OCI-M2 (cell line): ENCODE results near the gene TWNK.

Experiments used
- DNase-seq: peaks from one replicate; lab custom pipeline; 2025; ENCODE audit not compliant: unreplicated experiment; lab: John Stamatoyannopoulos, UW

TWNK gene

DNA sequence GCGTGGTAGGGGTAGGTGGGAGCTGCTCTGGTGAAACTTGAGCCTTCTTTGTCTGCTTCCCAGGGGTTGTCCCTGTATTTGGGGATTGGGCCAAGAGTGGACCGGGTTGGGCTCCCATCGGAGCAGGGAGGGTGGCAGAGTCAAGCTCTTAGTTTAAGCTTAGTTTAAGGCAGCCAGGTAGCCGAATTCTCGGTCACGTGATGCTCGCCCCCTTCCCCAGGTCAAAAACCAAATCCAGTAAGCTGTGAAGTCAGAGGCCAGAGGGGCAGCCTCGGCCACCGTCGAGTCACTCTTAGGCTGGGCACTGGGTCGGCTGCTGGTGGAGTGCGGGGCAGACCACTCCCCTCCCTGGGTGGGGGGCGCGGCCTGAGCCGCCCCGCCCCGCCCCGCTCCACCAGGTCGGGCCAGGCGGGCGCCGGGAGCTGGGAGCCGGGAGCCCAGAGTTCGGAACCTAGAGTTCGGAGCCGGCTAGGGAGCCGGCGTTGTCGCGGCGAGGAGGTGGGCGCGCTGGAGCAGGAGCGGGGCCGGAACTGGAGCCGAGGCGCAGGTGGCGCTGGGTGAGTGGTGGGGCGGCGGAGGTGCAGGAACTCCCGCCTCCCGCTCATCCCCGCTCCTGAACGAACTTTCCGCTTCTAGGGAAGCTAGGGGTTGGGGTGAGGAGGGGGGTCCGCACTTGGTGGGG, 9.5 kb downstream of the TWNK start:
- no peak for DNase-seq

DNA sequence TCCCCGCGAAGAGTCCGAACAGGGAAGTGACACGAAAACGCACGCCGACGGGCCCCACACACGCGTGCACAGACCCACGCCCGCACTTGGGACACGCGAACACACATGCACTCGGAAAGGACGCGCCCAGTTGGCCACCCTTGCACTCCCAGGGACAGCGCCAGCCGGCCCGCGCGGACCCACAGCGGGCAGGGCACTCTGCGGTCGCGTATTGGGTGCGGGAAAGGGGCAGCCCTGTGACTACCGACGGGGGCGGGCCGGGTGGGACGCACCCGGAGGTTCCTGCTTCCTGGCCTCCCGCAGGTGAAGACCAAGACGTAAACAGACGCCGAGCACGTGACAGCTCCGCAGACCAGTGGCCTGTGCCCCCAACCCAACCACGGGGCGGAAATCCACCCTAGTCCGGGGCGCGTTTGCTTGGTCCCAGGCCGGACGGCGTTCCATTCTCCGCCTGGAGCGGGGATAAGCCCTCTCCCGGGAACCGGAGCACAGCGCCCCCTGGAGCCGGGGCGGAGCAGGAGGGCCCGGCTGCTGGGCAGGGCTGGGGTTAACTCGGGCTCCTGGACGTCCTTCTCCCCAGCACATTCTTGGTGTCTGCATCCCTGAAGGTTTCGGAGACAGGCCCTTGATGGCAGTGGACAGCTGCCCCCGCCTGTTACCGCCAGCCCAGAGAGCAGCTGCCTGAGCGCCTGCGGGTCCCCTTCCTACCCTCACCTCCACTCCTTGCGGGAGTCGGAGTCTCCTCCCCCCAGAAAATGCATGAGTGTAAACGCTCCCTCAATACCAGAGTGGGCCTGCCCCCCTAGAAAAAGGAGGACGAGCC, 10.2 kb downstream of the TWNK start:
- peak; percentile 69 for DNase-seq

DNA sequence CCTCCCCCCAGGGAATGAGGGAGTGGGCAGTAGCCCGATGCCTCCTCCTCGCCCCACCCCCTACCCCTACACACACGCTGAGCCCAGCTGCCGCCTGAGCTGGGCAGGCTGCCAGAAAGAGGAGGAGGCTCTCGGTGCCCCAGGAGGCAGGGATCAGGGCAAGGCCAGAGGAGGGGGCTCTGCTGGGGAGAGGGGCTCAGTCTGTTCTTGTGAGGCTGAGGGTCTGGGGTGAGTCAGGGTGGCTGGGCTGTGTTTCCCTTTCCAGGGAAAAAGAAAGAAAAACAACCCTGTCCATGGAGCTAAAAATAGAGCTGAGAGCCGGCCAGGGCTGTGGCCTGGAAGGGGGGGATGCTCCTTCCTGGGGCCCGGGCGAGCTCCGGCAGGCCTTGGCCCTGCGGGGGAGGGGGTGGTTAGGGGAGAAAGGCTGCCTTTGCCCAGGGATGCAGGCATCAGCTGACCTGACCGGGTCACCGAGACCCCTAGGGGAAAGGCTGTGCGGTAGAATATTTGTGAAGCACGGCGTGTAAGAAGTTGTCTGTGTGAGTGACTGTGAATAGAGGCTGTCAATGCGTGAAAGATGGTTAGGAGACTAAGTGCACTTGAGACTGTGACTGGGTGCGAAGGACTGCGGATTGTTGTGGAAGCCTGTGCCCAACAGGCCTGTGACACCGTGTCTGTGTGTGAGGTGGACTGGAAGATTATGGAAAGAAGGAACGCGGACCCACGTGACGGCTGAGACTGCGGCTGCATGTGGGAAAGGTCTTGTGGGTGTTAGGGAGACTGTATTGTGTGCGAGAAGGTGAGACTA, 11.0 kb downstream of the TWNK start:
- DNase-seq = peak; percentile 69

DNA sequence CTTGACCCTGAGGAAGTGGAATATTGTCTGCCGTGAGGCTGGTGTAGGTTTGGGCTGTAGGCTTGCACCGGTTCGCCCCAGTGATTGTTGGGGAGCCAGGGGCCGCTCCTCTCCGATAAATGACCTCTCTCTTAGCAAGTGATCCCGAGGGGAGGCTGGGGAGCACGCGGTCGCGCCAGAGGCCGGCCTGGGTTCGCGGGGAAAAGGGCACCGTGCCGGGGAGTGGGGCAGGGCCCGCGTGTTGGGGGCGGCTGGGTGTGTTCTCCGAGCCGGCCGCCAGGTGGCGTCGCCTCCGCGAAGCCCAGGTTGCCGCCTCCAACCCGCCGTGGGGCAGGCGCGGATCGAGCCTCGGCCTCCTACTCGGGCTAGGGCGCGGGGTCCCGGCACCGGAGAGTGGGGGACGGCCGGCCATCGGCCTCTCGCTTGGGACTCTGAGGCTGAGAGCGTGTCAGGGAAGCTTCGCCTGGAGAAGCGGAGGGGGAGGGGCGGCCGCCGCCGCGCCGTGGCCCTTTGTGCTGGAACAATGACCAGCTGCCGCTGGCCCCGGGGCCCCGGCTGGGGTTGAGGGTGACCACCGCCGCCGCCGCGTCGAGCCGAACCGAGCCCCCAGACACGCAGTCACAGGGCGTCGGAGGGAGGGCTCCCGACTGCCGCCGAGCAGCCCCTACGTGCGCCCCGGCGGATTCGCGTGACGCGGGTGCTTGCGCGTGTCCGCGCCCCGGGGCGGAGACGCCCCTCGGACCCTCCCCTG, 11.8 kb downstream of the TWNK start:
- DNase-seq = no peak

DNA sequence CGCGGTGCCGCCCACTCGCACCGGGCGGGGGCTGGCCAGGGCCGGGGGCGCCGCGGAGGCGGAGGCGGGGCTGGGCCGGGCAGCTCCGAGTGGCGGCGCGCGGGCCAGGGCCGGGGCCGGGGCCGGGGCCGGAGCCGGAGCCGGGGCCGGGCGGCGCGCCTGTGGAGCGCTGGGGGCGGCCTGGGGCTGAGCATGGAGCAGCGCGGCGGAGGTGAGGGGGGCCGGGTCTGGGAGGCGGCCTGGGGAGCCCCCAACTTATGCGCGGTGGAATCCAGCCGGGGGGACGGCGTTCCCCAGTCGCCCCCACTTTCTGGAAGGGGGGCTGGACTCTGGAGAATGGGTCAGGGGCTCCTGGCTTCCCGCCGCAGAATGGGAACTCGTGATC, 12.4 kb downstream of the TWNK start, which contains the start of gene LZTS2:
TSS of gene LZTS2 (plus strand) at position 67 of the 385 bp plus-strand sequence. CDS start 2,731 bp downstream, outside the sequence.
- DNase-seq = no peak

DNA sequence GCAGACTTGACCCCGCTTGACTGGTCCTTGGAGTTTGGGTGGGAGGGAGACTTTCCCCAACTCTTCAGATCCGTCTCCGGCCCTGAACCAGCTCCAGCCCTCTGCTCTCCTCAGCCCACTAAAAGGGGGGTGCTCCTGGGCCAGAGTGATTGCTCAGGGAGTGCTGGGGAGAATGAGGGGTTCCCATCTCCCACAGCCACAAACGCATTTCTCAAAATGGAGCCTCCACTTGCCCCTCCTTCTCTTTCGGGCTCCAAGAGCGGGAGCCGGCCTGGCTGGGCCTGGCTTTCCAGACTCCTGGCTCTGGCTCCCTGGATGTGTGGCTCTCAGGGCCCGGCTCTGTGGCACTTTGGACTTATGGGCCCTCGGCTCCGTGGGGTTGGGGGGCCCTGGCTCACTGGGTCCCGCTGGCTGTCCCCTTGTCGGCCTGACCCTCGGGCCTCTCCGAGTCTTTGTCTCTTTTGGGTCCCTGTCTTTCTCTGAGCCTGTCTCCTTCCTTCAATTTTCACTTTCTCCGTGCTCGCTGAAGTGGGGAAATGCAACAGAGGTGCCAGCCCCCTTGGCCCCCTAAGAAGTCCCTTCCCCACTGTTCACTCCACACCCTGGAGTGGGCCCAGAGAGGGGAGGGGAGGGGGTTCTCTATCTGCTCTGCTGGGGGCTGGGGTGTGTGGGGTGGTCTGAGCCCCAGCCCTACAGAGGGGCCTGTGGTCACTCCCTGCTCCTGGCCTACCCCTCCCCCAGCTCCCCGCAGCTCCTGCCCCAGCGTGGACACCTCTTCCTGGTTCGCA, 13.0 kb downstream of the TWNK start:
- no peak for DNase-seq

DNA sequence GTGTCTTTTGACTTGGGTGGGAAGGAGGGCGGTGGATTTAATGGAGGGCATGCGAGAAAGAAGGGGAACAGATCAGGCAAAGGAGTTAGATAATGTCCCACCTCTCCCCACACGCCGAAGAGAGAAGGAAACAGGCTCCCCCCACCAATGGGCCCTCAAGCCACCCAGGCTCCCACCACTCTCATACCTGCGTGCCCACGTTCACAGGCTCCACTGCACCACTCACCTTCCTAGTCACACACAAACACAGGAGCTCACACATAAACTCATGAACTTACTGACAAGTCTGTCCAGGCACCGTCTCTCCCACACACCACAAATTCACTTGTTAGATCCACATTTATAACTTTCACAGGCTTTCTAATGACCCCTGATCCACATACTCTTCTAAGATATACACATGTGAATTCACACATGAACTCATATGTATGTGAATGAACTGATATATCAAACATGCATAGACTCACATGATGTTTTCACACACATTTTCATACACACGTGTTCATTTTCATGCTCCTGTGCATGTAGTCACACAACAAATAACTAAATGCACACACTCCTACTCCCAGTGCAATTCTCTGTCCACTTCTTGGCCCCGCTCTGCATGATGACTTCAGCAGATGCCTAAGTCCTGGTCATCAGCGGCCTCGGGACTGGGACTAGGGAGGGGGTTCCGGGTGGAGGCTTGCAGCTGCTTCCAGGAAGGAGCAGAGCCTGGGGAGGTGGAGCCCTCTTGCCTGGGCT, 13.7 kb downstream of the TWNK start:
- DNase-seq = no peak

DNA sequence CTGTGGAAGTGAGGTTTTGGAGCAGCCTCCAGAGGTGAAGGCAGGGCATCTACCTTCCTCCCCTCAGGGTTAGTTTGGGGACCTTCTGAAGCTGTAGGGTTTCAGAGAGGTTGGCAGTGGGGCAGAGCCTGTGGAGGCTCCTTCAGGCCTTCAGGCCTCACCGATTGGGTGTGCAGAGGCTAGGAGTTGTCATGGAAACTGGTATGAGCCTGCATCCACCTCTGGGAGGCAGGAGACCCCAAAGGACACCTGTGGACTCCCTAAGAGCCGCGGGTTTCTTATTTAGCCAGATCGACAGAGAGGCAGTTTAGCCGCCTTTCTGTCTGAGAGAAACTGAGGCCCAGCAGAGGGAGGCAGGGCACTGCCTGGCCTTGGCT, 14.3 kb downstream of the TWNK start:
- no peak for DNase-seq

DNA sequence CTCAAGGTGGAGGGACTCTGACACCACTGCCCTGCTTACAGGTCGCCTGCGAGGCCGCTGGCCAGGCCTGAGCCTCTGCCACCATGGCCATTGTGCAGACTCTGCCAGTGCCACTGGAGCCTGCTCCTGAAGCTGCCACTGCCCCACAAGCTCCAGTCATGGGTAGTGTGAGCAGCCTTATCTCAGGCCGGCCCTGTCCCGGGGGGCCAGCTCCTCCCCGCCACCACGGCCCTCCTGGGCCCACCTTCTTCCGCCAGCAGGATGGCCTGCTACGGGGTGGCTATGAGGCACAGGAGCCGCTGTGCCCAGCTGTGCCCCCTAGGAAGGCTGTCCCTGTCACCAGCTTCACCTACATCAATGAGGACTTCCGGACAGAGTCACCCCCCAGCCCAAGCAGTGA, 15.1 kb downstream of the TWNK start:
- no peak for DNase-seq

DNA sequence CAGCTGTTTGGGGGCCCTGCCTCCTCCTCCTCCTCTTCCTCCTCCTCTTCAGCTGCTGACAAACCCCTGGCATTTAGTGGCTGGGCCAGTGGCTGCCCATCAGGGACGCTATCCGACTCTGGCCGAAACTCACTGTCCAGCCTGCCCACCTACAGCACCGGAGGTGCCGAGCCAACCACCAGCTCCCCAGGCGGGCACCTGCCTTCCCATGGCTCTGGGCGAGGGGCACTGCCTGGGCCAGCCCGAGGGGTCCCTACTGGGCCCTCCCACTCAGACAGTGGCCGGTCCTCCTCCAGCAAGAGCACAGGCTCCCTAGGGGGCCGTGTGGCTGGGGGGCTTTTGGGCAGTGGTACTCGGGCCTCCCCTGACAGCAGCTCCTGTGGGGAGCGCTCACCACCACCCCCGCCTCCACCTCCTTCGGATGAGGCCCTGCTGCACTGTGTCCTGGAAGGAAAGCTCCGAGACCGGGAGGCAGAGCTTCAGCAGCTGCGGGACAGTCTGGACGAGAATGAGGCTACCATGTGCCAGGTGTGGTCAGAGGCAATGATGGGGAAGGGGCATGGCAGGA, 16.4 kb downstream of the TWNK start:
- no peak for DNase-seq

DNA sequence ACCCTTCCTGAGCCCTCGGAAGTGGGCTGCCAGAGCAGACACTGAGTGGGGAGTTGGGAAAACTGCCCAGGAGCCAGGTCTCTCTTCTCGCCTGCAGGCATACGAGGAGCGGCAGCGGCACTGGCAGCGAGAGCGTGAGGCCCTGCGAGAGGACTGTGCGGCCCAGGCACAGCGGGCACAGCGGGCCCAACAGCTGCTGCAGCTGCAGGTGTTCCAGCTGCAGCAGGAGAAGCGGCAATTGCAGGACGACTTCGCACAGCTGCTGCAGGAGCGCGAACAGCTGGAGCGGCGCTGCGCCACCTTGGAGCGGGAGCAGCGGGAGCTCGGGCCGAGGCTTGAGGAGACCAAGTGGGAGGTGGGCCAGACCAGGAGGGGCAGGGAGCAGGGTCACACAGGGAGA, 18.0 kb downstream of the TWNK start:
- no peak for DNase-seq

DNA sequence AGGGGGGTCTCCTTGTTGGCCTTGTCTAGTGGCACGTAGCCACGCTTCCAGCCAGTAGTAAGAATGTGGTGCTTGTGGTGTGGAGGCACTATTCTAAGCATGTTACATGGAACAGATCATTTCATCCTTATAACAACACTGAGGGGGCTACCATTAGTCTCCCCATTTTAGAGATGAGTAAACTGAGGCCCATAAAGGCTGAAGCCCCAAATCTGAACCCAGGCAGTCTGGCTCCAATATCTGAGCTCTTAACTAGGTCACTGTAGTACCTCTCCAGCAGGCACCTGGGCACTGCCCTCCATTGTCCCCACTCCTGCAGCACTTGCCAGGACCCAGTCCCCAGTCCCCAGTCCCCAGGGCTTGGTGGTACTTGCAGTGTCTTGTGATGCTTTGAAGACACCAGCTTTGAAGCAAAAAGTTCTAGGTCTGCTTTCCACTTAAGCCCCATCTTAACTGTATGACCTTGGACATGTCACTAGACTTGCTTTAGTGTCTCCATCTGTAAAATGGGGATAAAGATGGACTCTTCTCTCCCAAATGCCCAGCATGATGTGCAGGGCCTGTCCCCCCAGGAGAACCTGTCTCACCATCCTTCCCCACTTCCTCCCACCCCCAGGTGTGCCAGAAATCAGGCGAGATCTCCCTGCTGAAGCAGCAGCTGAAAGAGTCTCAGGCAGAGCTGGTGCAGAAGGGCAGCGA, 18.7 kb downstream of the TWNK start:
- no peak for DNase-seq

DNA sequence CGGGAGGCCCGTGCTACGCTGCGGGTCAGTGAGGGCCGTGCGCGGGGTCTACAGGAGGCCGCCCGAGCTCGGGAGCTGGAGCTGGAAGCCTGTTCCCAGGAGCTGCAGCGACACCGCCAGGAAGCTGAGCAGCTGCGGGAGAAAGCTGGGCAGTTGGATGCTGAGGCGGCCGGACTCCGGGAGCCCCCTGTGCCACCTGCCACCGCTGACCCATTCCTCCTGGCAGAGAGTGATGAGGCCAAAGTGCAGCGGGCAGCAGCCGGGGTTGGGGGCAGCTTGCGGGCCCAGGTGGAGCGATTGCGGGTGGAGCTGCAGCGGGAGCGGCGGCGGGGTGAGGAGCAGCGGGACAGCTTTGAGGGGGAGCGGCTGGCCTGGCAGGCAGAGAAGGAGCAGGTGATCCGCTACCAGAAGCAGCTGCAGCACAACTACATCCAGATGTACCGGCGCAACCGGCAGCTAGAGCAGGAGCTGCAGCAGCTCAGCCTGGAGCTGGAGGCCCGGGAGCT, 19.3 kb downstream of the TWNK start:
- DNase-seq = no peak

DNA sequence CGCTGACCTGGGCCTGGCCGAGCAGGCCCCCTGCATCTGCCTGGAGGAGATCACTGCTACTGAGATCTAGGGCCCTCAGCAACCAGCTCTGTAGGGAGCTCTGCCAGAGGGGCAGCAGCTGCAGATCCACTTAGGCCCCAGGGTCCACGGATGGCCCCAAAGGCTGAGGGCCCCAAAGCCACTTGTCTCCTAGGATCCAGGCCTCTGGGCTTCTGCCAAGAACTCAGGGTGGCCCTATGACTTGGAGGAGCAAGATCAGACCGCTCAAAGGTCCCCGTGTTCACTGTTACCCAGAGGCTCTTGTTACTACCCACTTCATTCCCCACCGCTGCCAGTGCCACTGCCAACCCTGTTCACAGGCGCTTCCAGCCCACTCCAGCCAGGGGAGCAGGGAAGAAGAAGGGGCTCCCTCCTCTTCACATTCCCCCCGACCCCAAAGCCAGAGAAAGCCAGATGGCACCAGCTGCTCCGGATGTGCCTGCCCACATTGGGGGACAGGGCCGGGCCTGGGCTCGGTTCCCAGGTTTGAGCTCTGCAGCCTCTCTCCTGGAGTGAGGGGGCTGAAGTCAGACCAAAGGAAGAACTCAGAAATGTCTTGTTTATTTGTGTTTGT, 19.9 kb downstream of the TWNK start:
- DNase-seq = no peak

DNA sequence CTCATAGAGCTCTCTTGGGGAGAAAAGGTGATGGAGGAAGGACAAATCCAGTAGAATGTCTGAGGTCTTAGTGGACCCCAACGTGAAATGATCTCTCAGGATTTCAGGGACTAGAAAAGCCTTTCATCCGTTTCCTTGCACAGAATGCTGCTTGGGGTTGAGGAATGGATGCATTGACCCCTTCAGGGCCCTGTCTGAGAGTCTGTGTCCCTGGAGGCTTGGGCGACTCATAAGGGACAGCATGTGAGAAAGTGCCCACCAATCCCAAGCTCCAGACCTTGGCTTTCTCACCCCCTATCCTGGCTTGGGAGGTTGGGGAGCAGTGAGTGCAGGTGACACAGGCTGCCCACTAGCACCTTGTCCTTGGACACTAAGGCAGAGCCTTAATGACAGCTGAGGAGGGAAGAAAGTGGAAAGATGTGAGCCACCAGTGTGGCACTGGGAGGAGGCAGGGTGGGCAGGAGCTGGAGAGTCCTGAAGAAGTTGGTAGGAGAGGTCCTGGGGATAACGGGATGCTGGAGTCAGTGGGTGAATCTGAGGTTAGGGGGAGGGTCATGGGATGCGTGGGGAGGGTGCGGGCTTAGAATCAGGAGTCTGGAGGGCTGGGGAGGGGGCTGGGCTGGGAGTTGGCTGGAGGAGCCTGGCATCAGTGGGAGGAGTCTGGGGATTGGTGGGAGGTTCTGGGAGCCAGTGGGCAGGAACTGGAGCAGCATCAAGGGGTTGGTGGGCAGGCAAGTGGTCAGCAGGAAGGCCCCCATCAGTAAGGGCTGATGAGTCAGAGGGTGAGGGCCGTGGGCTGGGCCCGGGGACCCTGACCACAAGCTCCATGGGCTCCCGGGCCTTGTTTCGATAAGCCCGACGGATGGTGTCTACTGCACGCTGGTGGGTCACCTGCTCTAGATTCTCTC, 20.8 kb downstream of the TWNK start:
- DNase-seq = no peak

DNA sequence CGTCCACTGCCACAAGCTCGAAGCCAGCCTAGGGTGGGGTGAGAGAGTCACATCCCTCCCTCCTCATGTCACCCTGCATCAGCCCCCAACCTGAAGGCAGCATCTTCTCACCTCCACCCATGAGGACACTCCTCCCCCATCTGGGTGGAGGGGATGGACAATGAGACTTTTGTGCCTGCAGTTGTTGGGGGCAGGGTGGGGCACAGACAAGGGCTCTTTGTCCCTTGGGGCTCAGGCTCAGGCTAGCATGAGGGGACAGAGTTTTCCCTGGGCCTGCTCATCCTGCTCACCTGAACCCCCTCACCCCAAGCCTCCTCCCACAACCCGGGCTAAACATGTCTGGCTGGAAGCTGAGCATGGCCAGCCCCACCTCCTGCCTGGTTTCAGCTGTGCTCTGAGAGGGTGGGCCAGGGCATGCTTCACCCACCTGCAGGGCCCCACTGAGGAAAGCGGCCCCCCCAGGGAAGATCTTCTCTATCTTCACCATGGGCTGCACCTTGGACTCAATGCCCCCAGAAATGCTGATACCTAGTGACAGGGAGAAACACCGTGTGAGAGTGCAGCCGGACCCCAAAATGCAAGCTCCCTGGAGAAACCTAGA, 21.6 kb downstream of the TWNK start:
- no peak for DNase-seq

DNA sequence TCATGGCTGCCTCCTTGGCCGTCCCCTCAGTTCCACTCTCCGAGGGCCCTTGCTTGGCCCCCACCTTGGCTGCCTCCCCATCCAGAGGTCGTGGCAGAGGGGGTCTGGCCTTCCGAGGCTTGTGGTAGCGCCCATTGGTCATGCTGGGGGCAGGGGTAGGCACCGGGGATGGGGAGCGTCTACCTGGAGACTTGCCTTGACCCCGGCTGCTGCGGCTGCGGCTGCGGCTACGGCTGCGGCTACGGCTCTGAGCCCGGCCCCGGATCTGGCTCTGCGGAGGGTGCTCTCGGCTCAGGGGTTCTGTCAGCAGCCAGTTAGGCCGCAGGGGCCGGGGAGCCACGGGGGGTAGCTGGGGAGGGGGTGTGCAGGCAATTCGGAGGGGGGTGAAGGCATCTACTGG, 23.0 kb downstream of the TWNK start:
- no peak for DNase-seq
